ENCODE measurements around the gene PTGR3.

PTGR3 gene

DNA sequence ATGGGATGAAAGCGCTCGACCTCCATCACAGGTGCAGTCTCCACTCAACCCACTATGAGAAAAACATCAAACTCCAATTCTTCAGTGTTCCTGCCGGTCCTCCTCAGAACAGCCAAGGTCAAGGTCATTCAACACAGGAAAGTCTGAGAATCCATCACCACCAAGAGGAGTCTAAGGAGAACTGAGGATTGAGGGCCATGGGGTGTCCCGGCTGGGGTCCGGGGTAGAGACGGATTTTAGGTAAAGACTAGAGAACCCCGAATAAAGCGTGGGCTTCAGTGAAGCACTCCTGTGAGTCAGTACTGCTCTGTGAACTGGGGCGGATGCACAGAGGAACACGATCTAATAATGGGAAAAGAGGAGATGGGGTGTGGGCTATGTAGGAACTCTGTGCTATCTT lies 41.8 kb downstream of the PTGR3 start:
- no peak for DNase-seq (ENCODE audit: extremely low read depth, low read depth)
- TF ChIP-seq, protein P1, sequence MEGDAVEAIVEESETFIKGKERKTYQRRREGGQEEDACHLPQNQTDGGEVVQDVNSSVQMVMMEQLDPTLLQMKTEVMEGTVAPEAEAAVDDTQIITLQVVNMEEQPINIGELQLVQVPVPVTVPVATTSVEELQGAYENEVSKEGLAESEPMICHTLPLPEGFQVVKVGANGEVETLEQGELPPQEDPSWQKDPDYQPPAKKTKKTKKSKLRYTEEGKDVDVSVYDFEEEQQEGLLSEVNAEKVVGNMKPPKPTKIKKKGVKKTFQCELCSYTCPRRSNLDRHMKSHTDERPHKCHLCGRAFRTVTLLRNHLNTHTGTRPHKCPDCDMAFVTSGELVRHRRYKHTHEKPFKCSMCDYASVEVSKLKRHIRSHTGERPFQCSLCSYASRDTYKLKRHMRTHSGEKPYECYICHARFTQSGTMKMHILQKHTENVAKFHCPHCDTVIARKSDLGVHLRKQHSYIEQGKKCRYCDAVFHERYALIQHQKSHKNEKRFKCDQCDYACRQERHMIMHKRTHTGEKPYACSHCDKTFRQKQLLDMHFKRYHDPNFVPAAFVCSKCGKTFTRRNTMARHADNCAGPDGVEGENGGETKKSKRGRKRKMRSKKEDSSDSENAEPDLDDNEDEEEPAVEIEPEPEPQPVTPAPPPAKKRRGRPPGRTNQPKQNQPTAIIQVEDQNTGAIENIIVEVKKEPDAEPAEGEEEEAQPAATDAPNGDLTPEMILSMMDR (IDR thresholded peaks at IDR 0.05; ENCODE audit: low read depth, low read length), result no peak

DNA sequence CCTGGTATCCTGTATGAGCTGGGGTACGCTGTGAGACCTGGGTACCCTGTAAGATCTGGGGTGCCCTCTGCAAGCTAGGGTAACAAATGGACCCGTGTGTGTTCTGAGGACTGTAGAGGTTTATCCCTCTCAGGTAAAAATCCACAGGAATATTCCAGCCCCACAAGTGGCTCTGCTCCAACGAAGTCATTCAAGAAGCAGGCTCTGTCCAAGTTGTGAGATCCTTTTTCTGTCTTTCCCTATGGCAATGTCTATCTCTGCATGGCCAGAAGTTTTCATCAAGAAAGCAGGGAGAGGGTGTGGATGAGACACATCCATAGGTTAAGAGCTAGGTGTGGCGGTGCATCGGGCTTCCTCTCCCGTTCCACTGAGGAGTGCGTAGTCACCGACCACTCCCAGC lies 43.0 kb downstream of the PTGR3 start:
- TF ChIP-seq, protein P1 (IDR thresholded peaks at IDR 0.05; ENCODE audit: low read depth, low read length), result no peak
- DNase-seq (ENCODE audit: extremely low read depth, low read depth), result no peak

DNA sequence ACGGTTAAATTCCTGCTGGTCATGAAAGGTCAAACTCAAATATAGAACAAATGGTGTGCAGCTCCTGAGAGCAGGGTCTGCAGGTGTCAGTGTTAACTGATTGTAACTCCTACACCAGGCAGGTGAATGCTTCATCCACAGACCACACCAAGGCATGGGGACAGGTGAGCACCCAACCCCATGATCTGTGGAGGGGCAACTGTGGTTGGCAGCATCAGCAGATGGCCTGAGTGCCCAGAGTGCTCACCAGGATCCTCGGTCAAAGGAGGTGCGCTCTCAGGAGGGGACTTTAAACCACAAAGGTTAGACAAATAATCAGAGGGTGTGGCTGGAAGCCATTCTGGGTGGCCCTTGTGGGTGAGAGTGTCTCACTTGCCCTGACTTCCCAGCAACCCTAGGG lies 44.5 kb downstream of the PTGR3 start:
- no peak for DNase-seq (ENCODE audit: extremely low read depth, low read depth)
- TF ChIP-seq, protein P1 (IDR thresholded peaks at IDR 0.05; ENCODE audit: low read depth, low read length), result no peak

DNA sequence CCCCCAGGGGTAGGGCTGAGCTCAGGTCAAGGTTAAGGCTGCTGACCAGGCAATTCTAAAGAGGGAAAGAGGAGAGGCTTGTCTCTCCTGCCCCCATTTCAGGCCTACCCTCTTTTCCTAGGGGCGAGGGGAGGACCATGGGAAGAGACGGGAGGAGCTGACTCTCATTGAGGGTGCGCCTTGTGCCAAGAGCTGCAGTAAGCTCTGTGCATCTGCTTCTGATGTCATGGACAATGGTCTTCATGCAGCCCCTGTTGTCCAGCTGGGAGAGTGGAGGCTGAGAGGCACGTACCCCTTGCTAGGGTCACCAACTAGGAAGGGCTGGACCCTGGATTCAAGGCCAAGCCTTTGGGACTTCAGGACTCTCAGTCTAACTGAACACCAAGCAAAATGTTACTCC lies 45.2 kb downstream of the PTGR3 start:
- TF ChIP-seq, protein P1 (IDR thresholded peaks at IDR 0.05; ENCODE audit: low read depth, low read length), result no peak

DNA sequence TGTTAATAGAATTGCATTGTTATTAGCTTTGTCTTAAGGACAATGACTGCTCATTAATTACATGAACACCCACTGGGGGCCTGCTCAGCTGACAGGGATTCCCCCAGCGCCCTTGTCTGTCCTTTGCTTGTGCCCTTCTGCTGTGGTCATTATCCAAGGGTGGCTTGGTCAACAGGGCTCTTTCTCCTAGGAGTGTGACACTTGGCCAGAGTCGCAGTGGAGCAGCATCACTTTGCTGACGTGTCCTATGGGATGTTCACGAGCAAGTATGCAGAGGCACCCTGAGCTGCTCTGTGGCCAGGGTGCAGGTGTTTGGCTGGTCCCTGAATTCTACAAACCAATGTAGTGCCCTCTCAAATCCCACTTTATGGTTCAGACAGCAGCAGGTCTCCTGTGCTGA lies 46.0 kb downstream of the PTGR3 start:
- no peak for DNase-seq (ENCODE audit: extremely low read depth, low read depth)
- TF ChIP-seq, protein P1 (IDR thresholded peaks at IDR 0.05; ENCODE audit: low read depth, low read length), result no peak

More for the DNA sequence above, 45.2 kb downstream of the PTGR3 start:
- DNase-seq (ENCODE audit: extremely low read depth, low read depth), result no peak

DNA sequence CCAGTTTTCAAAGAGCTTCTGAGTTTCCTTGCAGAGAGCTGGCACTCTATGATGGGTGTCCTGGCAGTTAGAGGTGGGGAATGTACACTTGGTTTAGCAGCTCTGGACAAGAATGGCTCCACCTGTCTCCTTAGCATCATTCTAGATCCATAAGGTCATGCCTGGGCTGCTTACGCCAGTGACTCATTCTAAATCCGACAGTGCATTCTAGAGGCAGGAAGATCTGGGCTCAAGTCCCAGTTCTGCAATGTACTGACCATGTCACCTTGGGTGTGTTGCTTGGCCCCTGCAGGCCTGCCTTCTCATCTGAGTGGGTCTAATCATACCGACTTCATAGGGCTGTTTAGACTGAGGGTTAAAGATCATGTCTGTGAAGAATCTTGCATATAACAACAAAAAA lies 46.5 kb downstream of the PTGR3 start:
- no peak for DNase-seq (ENCODE audit: extremely low read depth, low read depth)
- TF ChIP-seq, protein P1 (IDR thresholded peaks at IDR 0.05; ENCODE audit: low read depth, low read length), result no peak

DNA sequence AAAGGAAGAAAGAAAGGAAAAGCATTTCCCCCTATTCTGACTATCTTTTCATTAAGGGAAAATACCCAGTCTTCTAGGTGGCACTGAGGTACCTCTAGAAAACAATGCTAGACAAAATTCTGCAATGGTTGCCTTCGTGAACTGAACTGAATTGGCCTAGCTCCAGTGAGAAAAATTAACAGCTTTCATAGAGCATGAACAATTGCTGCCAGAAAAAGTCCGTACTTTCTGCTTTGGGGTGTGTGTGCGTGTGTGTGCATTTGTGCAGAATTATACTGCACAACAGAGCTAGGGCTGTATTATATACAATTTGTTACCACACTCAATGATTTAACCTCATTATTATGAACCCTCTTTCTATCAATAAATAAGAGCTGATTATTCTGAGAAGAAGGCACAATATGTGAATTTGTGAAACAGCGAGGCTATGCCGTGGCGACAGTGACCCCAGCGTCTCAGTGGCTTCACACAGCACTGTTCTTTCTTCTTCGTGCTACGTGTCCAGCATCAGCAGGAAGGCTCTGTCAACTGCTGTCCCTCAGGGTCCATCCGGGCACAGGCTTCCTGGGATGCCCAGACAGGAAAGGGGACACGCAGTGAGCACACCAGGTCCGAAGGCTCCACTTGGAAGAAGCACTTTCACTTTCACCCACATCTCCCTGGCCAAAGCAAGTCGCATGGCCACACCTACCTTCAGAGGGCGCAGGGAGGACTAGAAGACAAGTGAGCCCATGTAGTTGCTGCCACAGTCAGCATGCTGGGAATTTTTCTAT lies 47.5 kb downstream of the PTGR3 start:
- TF ChIP-seq, protein P1 (IDR thresholded peaks at IDR 0.05; ENCODE audit: low read depth, low read length), result no peak; the same call in 1 of the 2 replicates
- DNase-seq (ENCODE audit: extremely low read depth, low read depth), result peak; percentile 10

Measured in AG09319 (cell line).